Thoracic aorta (tissue), 2 donors: Measurements from ENCODE around the gene CDHR2. TPM values are rescaled to one million over a fixed set of nuclear protein-coding genes. Genes with fewer than 3 reads are reported as not detected.

Experiments
- ATAC-seq: fragments of 150-250 bp; one replicate; pipeline ENCODE4 v1.8.0; 2017; ENCODE audit warnings: low read depth; ENCODE audit not compliant: insufficient number of reproducible peaks, low FRiP score
- DNase-seq: peaks from one replicate; pipeline ENCODE4 v3.0.0-alpha.2; 2020; ENCODE audit warnings: low spot score
- H3K27ac ChIP-seq, 2 donors: fragments of 200-600 bp; sonication (generic); 1 replicate in 1 of 2; 2 replicates in 1 of 2; pipeline ENCODE4 v1.5.1; 2016; ENCODE audit warnings: mild to moderate bottlenecking in 2 of 2, moderate library complexity in 2 of 2
- H3K27me3 ChIP-seq: fragments of 200-600 bp; sonication (generic); replicated peaks from 2 replicates; pipeline ENCODE4 v1.6.0; 2016; ENCODE audit warnings: mild to moderate bottlenecking; ENCODE audit not compliant: insufficient read depth
- H3K36me3 ChIP-seq: fragments of 200-600 bp; sonication (generic); one replicate; pipeline ENCODE4 v1.5.1; 2016
- H3K4me1 ChIP-seq, 2 donors: fragments of 200-600 bp; sonication (generic); 1 replicate in 1 of 2; 2 replicates in 1 of 2; pipeline versions ENCODE4 v1.5.1 to v1.6.0; 2016; ENCODE audit warnings: low read depth in 2 of 2, mild to moderate bottlenecking in 1 of 2; ENCODE audit not compliant: control insufficient read depth in 1 of 2
- H3K4me3 ChIP-seq: fragments of 200-600 bp; sonication (generic); 2 replicates; pipeline ENCODE4 v1.5.1; 2016; ENCODE audit warnings: mild to moderate bottlenecking
- H3K9me3 ChIP-seq: fragments of 200-600 bp; sonication (generic); 2 replicates; pipeline ENCODE4 v1.5.1; 2016
- CTCF ChIP-seq: fragments of 200-600 bp; sonication (generic); IDR thresholded peaks from one replicate; pipeline ENCODE4 v1.5.1; 2019; ENCODE audit warnings: antibody characterized with exemption
- total RNA-seq, 2 donors: library from RNA; depleted of rRNA; stranded (reverse); fragments of >200 nt; gene quantifications; one replicate each; pipeline versions ENCODE4 v1.1.0 to v1.2.3, GENCODE V29; 2016

The CDHR2 gene
- total RNA-seq, 2 donors from 2014 or later, result not detected

- Histone ChIP-seq H3K27ac (no peak overlapping the region), H3K9me3 (no peaks in the 10 kb centered on the region), H3K4me1 (no peaks in the 10 kb centered on the region), H3K4me3 (no peak overlapping the region), H3K27me3 (no peaks in the 10 kb centered on the region), H3K36me3 (no peaks in the 10 kb centered on the region)
- ATAC-seq (no peak), DNase-seq (no peak)
- peak; percentile 29 for TF ChIP-seq CTCF
These were observed 29.3 kb downstream of the CDHR2 start for GRCh38 chr5:176578391-176578808.

GRCh38 chr5:176579323-176579722, 30.2 kb downstream of the CDHR2 start:
- Histone ChIP-seq H3K27me3 (no peaks in the 10 kb centered on the region), H3K36me3 (no peaks in the 10 kb centered on the region), H3K27ac (no peak overlapping the region), H3K4me3 (no peak overlapping the region), H3K4me1 (no peaks in the 10 kb centered on the region), H3K9me3 (no peaks in the 10 kb centered on the region)
- DNase-seq (no peak), ATAC-seq (no peak)
- TF ChIP-seq CTCF, result no peak

GRCh38 chr5:176581361-176581760, 32.2 kb downstream of the CDHR2 start:
- ATAC-seq (no peak), DNase-seq (no peak)
- H3K27me3 ChIP-seq, result no peaks in the 10 kb centered on the region
- no peaks in the 10 kb centered on the region for H3K4me1 ChIP-seq
- peaks cover 9% of the 10 kb centered on the region for H3K9me3 ChIP-seq
- H3K36me3 ChIP-seq, result no peaks in the 10 kb centered on the region
- TF ChIP-seq CTCF, result no peak
- no peak overlapping the region for H3K27ac ChIP-seq
- no peak overlapping the region for H3K4me3 ChIP-seq

DNA sequence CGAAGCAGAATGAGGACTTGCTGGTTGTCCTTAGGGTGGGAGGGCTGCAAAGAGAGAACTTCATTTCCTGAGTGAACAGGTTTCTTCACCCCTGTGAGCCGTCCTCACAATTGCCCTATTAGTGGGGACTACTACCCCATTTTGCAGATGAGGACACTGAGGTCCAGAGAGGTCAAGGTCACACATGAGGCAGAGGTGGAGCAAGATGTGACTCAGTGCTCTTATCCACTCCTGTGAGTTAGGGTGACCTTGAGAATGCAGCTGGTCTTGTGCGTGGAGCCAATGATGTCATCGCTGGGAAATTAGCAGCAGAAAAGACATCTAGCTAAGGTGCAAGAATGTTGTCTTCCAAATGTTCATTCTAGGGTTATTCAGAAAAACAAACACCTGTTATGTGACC, 33.9 kb downstream of the CDHR2 start:
- TF ChIP-seq CTCF, result no peak
- no peaks in the 10 kb centered on the region for H3K4me1 ChIP-seq
- ATAC-seq (no peak), DNase-seq (no peak)
- H3K36me3 ChIP-seq, result no peaks in the 10 kb centered on the region
- H3K4me3 ChIP-seq, result no peak overlapping the region
- no peaks in the 10 kb centered on the region for H3K27me3 ChIP-seq
- no peak overlapping the region for H3K27ac ChIP-seq
- H3K9me3 ChIP-seq, result peaks cover 9% of the 10 kb centered on the region

DNA sequence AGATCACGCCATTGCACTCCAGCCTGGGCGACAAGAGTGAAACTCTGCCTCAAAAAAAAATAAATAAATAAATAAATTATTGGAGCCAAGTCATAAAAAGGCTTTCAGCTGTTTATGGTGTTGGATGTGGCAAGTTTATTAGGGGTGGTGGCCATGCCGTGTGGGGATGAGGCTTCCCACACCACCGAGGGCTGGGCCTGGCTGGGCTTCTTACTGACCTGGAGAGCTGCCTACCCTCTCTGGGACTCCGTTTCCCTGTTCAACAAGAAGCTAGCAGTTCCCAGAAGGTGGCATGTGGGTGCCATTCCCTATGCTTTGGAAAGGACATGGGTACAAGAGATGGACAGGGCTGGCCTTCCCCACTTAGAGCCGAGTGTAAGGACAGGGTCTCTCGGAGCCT, 38.3 kb downstream of the CDHR2 start:
- no peak for DNase-seq
- Histone ChIP-seq H3K4me1 (no peaks in the 10 kb centered on the region), H3K27ac (no peak overlapping the region), H3K4me3 (no peak overlapping the region), H3K9me3 (peaks cover 9% of the 10 kb centered on the region), H3K27me3 (no peaks in the 10 kb centered on the region), H3K36me3 (no peaks in the 10 kb centered on the region)
- ATAC-seq, result no peak
- TF ChIP-seq CTCF, result no peak
